ENCODE measurements around the gene ZNF215. TPM values are rescaled to one million over a fixed set of nuclear protein-coding genes. Genes with fewer than 3 reads are reported as not detected.

ZNF215 gene
- 0.99 to 1.4 TPM (median 1.3 TPM) in 5 replicates for total RNA-seq (2022; extraction: Qiagen RNA extraction; ENCODE audit: low read depth)

GRCh38 chr11:6926208-6927029 lies at the start of gene ZNF215:
TSS of gene ZNF215 (plus strand) at chr11:6926426. CDS start at chr11:6932273, 5,847 bp downstream.

GRCh38 chr11:6892400-6892799 lies 33.8 kb upstream of the ZNF215 start, which contains the start of gene OR2D2:
TSS of gene OR2D2 (minus strand) at chr11:6892500. CDS start at chr11:6892500, 0 bp downstream.

GRCh38 chr11:6920702-6921101 lies 5.5 kb upstream of the ZNF215 start, which contains the start of gene OR2D3:
TSS of gene OR2D3 (plus strand) at chr11:6921002. CDS start at chr11:6921002, 0 bp downstream.

Other genes starting within 250 kb of the ZNF215 start
- 94.0 to 119 TPM (median 109 TPM) in 5 replicates for gene MRPL17, start 243.1 kb upstream of the ZNF215 start, total RNA-seq (2022; extraction: Qiagen RNA extraction; ENCODE audit: low read depth)
- 0.01 to 0.13 TPM in 2 of 5 replicates, not detected in the others for gene OR2AG2, start 154.4 kb upstream of the ZNF215 start, total RNA-seq (2022; extraction: Qiagen RNA extraction; ENCODE audit: low read depth)
- not detected in 5 replicates for gene OR2AG1, start 143.4 kb upstream of the ZNF215 start, total RNA-seq (2022; extraction: Qiagen RNA extraction; ENCODE audit: low read depth)
- gene OR6A2, start 126.7 kb upstream of the ZNF215 start, total RNA-seq (2022; extraction: Qiagen RNA extraction; ENCODE audit: low read depth), result not detected in 5 replicates
- not detected in 5 replicates for gene OR10A5, start 80.7 kb upstream of the ZNF215 start, total RNA-seq (2022; extraction: Qiagen RNA extraction; ENCODE audit: low read depth)
- gene OR10A2, start 63.4 kb upstream of the ZNF215 start, total RNA-seq (2022; extraction: Qiagen RNA extraction; ENCODE audit: low read depth), result not detected in 5 replicates
- not detected in 5 replicates for gene OR10A4, start 49.8 kb upstream of the ZNF215 start, total RNA-seq (2022; extraction: Qiagen RNA extraction; ENCODE audit: low read depth)
- not detected in 5 replicates for gene OR2D2, start 33.9 kb upstream of the ZNF215 start, total RNA-seq (2022; extraction: Qiagen RNA extraction; ENCODE audit: low read depth)
- not detected in 5 replicates for gene OR2D3, start 5.4 kb upstream of the ZNF215 start, total RNA-seq (2022; extraction: Qiagen RNA extraction; ENCODE audit: low read depth)
- gene ZNF214, start 93.9 kb downstream of the ZNF215 start, total RNA-seq (2022; extraction: Qiagen RNA extraction; ENCODE audit: low read depth), result 0.59 to 1.1 TPM (median 0.95 TPM) in 5 replicates
- gene NLRP14, start 94.1 kb downstream of the ZNF215 start, total RNA-seq (2022; extraction: Qiagen RNA extraction; ENCODE audit: low read depth), result 0.05 TPM in 1 of 5 replicates, not detected in the others
- gene RBMXL2, start 162.6 kb downstream of the ZNF215 start, total RNA-seq (2022; extraction: Qiagen RNA extraction; ENCODE audit: low read depth), result not detected in 5 replicates